GM18507 (cell line): ENCODE results near the gene DHRS12.

Experiments
- DNase-seq: peaks from one replicate; pipeline ENCODE4 v3.0.0; 2011; ENCODE audit warnings: low read depth; ENCODE audit not compliant: insufficient read length; ENCODE audit errors: extremely low spot score
- FAIRE-seq: peaks from 2 replicates; lab custom pipeline; 2011; peaks lifted over from hg19 to GRCh38; lab: Jason Lieb, UNC

Gene DHRS12

GRCh38 chr13:51814071-51814470, 10.1 kb upstream of the DHRS12 start:
- FAIRE-seq (no peak), DNase-seq (no peak)

- no peak for DNase-seq
- FAIRE-seq: peak; percentile 60
Measured at GRCh38 chr13:51811920-51812451, 8.0 kb upstream of the DHRS12 start.

- no peak for DNase-seq
- no peak for FAIRE-seq
Measured at GRCh38 chr13:51811046-51811445, 7.1 kb upstream of the DHRS12 start.

DNA sequence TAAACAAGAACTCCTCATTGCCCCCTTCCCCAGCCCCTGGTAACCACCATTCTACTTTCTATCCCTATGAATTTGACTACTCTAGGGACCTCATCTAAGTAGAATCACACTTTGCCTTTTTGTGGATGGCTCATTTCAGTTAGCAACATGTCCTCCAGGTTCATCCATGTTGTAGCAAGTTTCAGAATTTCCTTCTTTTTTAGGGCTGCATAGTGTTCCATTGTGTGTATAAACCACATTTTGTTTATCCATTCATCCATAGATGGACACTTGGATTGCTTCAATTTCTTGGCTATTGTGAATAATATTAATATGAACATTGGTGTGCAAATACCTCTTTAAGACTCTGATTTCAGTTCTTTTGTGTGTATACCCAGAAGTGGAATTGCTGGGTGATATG, 4.8 kb upstream of the DHRS12 start:
- DNase-seq (no peak), FAIRE-seq (no peak)

GRCh38 chr13:51807041-51807440, 3.1 kb upstream of the DHRS12 start:
- DNase-seq (no peak), FAIRE-seq (no peak)

- DNase-seq: no peak
- no peak for FAIRE-seq
Measured at GRCh38 chr13:51806566-51806965, 2.6 kb upstream of the DHRS12 start.

- no peak for FAIRE-seq
- no peak for DNase-seq
Measured at GRCh38 chr13:51805925-51806324, 2.0 kb upstream of the DHRS12 start.

GRCh38 chr13:51805313-51805712, 1.4 kb upstream of the DHRS12 start:
- no peak for DNase-seq
- FAIRE-seq: no peak

DNA sequence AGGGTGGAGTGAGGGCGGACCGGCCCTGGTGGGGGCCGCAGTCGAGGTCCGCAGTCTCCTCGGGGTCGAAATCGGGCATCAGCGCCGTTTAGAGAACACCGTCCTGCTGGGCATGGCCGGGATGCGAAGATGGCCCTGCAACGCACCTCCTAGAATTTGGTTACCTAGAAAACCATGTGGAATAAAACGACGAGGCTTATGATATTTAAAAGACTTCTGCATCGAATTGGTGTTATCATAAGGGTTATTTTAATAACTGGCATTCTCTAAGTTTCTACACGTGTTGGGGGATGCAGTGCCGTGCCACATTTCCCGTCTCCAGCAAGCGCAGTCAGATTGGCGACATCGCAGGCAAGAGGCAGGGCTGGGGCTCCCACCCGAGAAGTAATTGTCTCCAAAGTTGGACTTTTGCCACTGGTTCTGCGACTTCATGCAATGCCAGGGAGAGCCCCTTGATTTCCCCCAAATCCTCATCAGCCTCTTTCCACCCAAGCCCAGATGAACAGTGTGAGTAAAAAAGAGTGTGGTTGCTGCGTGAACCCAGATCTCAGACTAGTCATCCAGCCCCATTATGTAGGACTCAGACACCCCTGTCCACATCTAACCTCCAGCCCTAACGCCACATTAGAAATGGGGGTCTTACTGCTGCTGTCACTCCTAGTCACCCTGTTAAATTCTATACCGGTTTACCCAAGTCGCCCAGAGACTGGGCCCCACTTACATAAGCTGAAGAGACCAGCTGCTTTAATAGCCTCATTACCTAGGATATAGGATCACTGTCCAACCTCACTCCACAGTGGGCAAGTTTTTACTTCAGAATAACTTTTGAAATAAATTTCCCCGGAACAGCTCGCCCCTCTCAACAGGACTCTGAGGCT, 571 bp upstream of the DHRS12 start:
- FAIRE-seq (no peak), DNase-seq (no peak)

DNA sequence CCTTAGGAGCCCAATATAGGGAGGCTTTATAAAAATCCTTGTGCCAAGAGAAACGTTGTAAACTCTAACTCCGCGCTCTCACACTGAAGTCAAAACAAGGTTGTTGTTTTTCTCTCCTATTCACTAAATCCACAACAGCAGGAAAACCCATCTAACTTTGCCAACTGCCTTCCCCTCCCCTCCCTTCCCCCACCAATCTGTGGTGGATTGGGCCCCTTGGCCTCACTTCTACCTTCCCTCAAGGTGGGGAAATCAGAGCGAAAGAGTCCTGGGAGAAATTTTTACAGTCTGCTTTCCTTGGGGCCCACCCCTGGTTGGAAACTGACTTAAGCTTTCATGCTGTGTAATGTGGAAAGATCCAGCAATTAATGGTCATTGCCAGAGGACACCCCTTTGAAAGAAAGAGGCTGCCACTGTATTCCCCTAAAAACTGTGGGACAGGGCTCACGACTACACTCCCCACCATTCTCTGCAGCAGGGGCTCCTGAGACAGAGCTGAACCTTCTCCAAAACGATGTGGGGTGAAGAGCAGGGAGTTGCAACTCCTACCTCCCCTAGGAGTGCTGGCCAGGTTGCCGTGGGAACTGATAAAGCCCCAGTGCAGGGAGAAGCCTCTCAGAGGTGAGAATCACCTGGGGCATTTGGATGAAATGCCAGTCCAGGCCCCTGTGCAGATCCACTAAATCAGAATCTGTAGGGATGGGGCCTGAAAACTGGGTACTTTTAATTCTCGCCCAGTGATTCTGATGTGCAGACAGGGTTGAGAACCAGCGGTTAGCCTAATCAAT, 1.1 kb downstream of the DHRS12 start:
- FAIRE-seq (no peak), DNase-seq (no peak)

- no peak for DNase-seq
- no peak for FAIRE-seq
Measured at GRCh38 chr13:51801631-51802099, 2.3 kb downstream of the DHRS12 start.

DNA sequence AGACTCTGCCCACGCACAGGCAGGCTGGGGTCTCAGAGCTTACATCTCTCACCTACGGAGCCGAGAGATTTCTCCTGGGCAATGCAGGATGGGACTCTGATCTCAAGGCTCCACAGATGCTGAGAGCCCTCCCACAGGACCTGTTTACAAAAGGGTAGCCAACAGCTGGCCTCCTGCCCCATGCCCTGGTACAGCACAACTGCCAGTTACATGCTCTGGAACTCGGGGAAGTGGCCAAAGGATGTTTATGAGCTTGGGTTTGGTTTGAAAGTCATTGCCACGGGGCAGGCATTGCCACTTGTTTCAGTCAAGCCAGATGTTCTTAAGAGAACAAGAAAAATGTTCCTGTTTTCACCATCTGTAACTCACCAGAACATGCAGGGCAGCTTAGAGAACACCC, 3.5 kb downstream of the DHRS12 start:
- FAIRE-seq: no peak

DNA sequence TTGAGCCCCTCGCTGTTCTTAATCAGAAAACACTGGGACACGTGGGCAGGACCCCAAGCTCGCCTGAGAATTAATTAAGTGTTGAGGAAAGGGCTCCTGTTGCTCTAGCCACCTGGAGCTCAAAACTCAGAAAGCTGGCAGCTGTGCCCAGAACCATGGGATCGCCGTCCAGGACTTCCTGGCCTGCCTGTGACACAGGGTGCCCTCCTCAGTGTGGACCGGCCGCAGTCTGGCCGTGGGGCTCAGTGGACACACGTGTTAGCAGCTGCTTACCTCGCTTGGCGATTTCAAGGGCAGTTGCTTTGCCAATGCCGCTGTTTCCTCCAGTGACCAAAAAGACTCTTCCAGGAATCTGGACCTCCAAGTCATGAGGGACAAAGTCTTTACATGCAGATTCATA, 4.7 kb downstream of the DHRS12 start:
- DNase-seq (no peak), FAIRE-seq (no peak)

More for the DNA sequence above, 3.5 kb downstream of the DHRS12 start:
- DNase-seq: no peak

- FAIRE-seq (peak; percentile 91), DNase-seq (no peak)
Measured at GRCh38 chr13:51797664-51798488, 6.1 kb downstream of the DHRS12 start.

- FAIRE-seq: no peak
- DNase-seq: no peak
Measured at GRCh38 chr13:51796546-51796945, 7.4 kb downstream of the DHRS12 start.

- no peak for FAIRE-seq
Measured at GRCh38 chr13:51795419-51795818, 8.5 kb downstream of the DHRS12 start.

GRCh38 chr13:51794964-51795363, 9.0 kb downstream of the DHRS12 start:
- no peak for FAIRE-seq
- no peak for DNase-seq

More at GRCh38 chr13:51795419-51795818, 8.5 kb downstream of the DHRS12 start:
- DNase-seq: no peak

DNA sequence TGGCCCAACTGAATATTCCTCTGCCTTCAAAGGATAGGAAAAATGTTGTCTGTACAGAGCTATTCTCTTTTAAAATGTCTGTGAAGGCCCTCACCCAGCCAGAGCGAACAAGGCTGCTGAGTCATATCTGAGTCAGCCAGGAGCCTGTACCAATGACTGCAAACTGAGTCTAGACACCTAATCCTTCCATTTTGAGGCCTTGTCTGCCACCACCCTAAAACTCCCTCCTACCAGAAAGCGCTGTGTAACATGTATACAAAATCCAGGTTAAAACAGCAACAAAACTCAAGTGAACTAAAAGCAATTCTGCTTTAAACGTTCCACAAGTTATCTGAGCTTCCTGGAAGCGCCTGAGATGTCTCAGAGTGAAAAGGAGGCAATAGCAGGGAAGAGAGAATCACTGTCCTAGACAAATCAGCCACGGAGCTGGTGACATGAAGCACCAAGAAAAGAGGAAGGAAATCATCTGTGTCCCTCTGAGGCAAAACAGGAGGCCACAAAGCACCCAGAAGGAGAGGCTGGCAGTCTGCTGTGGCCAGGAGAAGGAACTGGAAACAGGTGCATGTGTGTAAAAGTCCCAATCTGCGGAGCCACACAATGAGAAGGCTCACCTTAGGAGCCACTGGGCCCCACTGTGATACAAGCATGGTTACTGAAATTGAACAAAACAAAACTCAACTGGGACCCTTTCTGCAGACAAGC, 10.2 kb downstream of the DHRS12 start:
- DNase-seq (no peak), FAIRE-seq (peak; percentile 82)
